ENCODE measurements around the gene N4BP2L2. TPM values are rescaled to one million over a fixed set of nuclear protein-coding genes. Genes with fewer than 3 reads are reported as not detected.

N4BP2L2 gene
- polyA plus RNA-seq, 1 donor from 2014 or later: 317 TPM

- TF ChIP-seq TAF1 (IDR thresholded peaks at IDR 0.05; ENCODE audit: low read depth): no peak
- TF ChIP-seq MXI1 (conservative IDR thresholded peaks at IDR 0.05; ENCODE audit: poor library complexity, severe bottlenecking): no peak
- Histone ChIP-seq H3K36me3 (ENCODE audit: insufficient read depth, low read length) (no peaks in the 10 kb centered on the region), H3F3A (ENCODE audit: insufficient read depth, low read length, poor library complexity, severe bottlenecking) (no peaks in the 10 kb centered on the region), H3K27me3 (ENCODE audit: insufficient read depth, low read depth, low read length) (peaks cover 36% of the 10 kb centered on the region), H3K9me3 (ENCODE audit: low read length) (no peaks in the 10 kb centered on the region), H2AFZ (ENCODE audit: low read depth, low read length) (no peak overlapping the region), H4K20me1 (ENCODE audit: insufficient read depth) (no peaks in the 10 kb centered on the region), H3K27ac (ENCODE audit: low read length) (no peak overlapping the region), H3K79me2 (replicated peaks; ENCODE audit: insufficient read depth, low read length) (no peaks in the 10 kb centered on the region), H3K9me2 (ENCODE audit: insufficient read depth, low read length) (no peaks in the 10 kb centered on the region), H3K4me3 (ENCODE audit: low read length) (no peak overlapping the region), H3K9ac (ENCODE audit: low read length) (no peak overlapping the region), H3K4me2 (ENCODE audit: low read length) (no peak overlapping the region)
Observed at GRCh38 chr13:32425158-32425557, 113.4 kb downstream of the N4BP2L2 start.

- Histone ChIP-seq H3K4me2 (ENCODE audit: low read length) (no peak overlapping the region), H3K27me3 (ENCODE audit: insufficient read depth, low read depth, low read length) (peaks cover 29% of the 10 kb centered on the region), H3K9ac (ENCODE audit: low read length) (no peak overlapping the region), H2AFZ (ENCODE audit: low read depth, low read length) (no peak overlapping the region), H4K20me1 (ENCODE audit: insufficient read depth) (no peaks in the 10 kb centered on the region), H3K27ac (ENCODE audit: low read length) (no peak overlapping the region), H3K9me3 (ENCODE audit: low read length) (no peaks in the 10 kb centered on the region), H3K36me3 (ENCODE audit: insufficient read depth, low read length) (no peaks in the 10 kb centered on the region), H3F3A (ENCODE audit: insufficient read depth, low read length, poor library complexity, severe bottlenecking) (no peaks in the 10 kb centered on the region), H3K9me2 (ENCODE audit: insufficient read depth, low read length) (no peaks in the 10 kb centered on the region), H3K4me3 (ENCODE audit: low read length) (no peak overlapping the region), H3K79me2 (replicated peaks; ENCODE audit: insufficient read depth, low read length) (no peaks in the 10 kb centered on the region)
- TF ChIP-seq MXI1 (conservative IDR thresholded peaks at IDR 0.05; ENCODE audit: poor library complexity, severe bottlenecking) (no peak), EP300 (conservative IDR thresholded peaks at IDR 0.05; ENCODE audit: poor library complexity, severe bottlenecking) (no peak), REST (IDR thresholded peaks at IDR 0.05; ENCODE audit: borderline replicate concordance) (no peak), EZH2 (IDR thresholded peaks at IDR 0.05; ENCODE audit: borderline replicate concordance, insufficient read depth, low read length, poor library complexity, severe bottlenecking) (no peak), SMC3 (conservative IDR thresholded peaks at IDR 0.05; ENCODE audit: poor library complexity) (no peak), CTCF (IDR thresholded peaks at IDR 0.05; ENCODE audit: poor library complexity, severe bottlenecking) (no peak), TAF1 (IDR thresholded peaks at IDR 0.05; ENCODE audit: low read depth) (no peak), POLR2AphosphoS5 (IDR thresholded peaks at IDR 0.05) (no peak), RAD21 (conservative IDR thresholded peaks at IDR 0.05) (no peak)
Observed at GRCh38 chr13:32423592-32423991, 115.0 kb downstream of the N4BP2L2 start.

- Histone ChIP-seq H3F3A (ENCODE audit: insufficient read depth, low read length, poor library complexity, severe bottlenecking) (no peaks in the 10 kb centered on the region), H3K27me3 (ENCODE audit: insufficient read depth, low read depth, low read length) (no peaks in the 10 kb centered on the region), H3K9ac (ENCODE audit: low read length) (no peak overlapping the region), H3K9me2 (ENCODE audit: insufficient read depth, low read length) (no peaks in the 10 kb centered on the region), H3K79me2 (replicated peaks; ENCODE audit: insufficient read depth, low read length) (no peaks in the 10 kb centered on the region), H3K36me3 (ENCODE audit: insufficient read depth, low read length) (no peaks in the 10 kb centered on the region), H4K20me1 (ENCODE audit: insufficient read depth) (no peaks in the 10 kb centered on the region), H3K4me2 (ENCODE audit: low read length) (no peak overlapping the region), H3K4me3 (ENCODE audit: low read length) (no peak overlapping the region), H2AFZ (ENCODE audit: low read depth, low read length) (no peak overlapping the region), H3K9me3 (ENCODE audit: low read length) (no peaks in the 10 kb centered on the region), H3K27ac (ENCODE audit: low read length) (no peak overlapping the region)
- TF ChIP-seq REST (IDR thresholded peaks at IDR 0.05; ENCODE audit: borderline replicate concordance) (no peak), POLR2AphosphoS5 (IDR thresholded peaks at IDR 0.05) (no peak), RAD21 (conservative IDR thresholded peaks at IDR 0.05) (no peak), MXI1 (conservative IDR thresholded peaks at IDR 0.05; ENCODE audit: poor library complexity, severe bottlenecking) (no peak), EP300 (conservative IDR thresholded peaks at IDR 0.05; ENCODE audit: poor library complexity, severe bottlenecking) (no peak), SMC3 (conservative IDR thresholded peaks at IDR 0.05; ENCODE audit: poor library complexity) (no peak), TAF1 (IDR thresholded peaks at IDR 0.05; ENCODE audit: low read depth) (no peak), CTCF (IDR thresholded peaks at IDR 0.05; ENCODE audit: poor library complexity, severe bottlenecking) (no peak), EZH2 (IDR thresholded peaks at IDR 0.05; ENCODE audit: borderline replicate concordance, insufficient read depth, low read length, poor library complexity, severe bottlenecking) (no peak)
Observed at GRCh38 chr13:32419862-32420261, 118.7 kb downstream of the N4BP2L2 start.

Data from neural cell (in vitro differentiated cells).